Stimulated activated CD8-positive, alpha-beta memory T cell treated with anti-CD3 and anti-CD28 coated beads, Interleukin-2, amount 100 ng/mL, for 1 hour (primary cell): ENCODE measurements around the gene MOCOS.

Experiments used
- DNase-seq, 2 donors: peaks; one replicate each; pipeline ENCODE4 v3.0.0-alpha.2; 2020; ENCODE audit warnings: low read depth in 2 of 2

Gene MOCOS

DNA sequence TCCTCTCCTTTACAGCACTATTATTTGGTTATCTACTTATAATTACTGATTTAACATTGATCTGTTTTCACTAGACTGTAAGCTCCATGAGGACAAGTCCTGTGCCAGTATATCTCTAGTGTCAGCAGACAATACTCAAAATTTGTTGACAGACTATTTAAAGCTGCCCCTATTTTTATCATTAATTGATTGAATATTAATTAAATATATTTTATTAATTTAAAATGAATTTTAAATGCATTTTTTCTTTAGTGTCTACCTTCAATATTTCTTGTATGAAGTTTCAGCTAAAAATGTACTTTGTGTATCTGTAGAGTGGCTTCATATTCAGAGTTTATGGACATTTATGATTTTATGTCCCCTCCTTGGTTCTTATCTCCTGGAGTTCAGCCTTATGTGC is 83.9 kb downstream of the MOCOS start:
- DNase-seq: no peak

- DNase-seq: no peak
Measured at GRCh38 chr18:36273347-36273746, 86.0 kb downstream of the MOCOS start.

- DNase-seq: no peak
Measured at GRCh38 chr18:36274083-36274715, 86.9 kb downstream of the MOCOS start.

DNA sequence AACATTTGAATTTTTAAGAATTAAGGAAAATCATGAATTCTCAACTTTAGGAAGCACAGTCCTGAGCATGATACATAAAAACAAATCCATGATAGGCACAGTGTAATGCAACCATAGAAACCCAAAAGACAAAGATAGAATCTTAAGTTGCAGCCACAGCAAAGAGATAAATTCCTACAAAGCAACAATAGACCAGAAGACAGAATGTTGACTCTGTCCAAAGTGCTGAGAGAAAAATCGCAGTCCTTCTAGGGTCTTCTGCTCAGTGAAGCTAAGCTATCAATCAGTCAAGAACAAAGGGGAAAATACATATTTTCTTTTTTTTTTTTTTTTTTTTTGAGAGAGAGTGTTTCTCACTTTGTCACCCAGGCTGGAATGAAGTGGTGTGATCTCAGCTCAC is 88.3 kb downstream of the MOCOS start:
- DNase-seq: no peak

DNA sequence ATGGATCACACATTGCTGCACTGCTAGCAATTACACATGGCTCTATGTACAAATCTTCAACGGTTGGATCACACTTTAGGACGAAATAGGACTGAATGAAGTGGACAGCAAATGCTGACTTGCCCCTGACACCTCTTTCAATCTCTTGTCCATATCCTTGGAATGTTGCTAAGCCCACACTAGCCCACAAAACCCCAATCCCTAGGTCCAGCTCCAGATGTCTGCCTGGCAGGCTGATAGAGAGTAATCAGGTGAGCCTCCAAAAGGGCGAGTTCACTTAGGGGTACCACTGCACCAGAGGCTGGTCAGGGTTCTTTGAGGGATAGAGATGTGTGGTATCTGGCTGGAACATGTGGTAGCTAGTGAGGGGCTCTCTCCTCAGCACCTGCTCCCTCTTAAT is 91.7 kb downstream of the MOCOS start:
- no peak for DNase-seq

GRCh38 chr18:36281936-36282335 is 94.6 kb downstream of the MOCOS start:
- DNase-seq: no peak

DNA sequence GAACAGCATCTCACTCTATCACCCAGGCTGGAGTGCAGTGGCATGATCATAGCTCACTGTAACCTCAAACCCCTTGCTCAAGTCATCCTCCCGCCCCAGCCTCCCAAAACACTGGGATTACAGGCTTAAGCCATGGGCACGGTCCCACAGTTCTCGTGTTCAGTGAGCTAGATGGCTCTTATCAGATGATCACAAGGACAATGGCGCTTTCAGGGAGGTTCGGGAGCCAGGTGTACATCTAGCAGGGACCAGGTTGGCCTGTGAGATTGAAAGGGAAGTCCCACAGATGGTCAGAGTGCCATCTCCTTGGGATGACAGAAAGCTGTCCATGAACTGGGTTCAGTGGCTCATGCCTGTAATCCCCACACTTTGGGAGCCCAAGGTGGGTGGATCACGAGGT is 96.2 kb downstream of the MOCOS start:
- DNase-seq: no peak

DNA sequence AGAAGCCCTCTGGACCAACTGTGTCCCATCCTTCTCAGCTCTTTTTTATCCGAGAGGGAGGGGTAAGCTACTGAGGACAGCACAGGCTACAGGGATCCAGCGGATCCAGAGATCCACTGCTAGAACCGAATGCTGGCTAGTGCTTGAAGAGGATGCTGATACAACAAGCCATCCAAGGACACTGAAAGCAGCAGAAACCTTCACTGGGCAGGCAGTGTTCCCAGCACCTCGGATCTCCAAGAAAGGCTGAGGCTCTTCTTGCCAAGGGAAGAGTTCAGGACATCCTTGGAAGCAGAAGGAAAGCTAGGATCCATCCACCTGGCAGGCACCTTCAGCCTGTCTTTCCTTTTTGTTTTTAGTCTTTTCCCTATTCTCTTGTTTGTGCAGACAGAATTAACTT is 97.0 kb downstream of the MOCOS start:
- no peak for DNase-seq

DNA sequence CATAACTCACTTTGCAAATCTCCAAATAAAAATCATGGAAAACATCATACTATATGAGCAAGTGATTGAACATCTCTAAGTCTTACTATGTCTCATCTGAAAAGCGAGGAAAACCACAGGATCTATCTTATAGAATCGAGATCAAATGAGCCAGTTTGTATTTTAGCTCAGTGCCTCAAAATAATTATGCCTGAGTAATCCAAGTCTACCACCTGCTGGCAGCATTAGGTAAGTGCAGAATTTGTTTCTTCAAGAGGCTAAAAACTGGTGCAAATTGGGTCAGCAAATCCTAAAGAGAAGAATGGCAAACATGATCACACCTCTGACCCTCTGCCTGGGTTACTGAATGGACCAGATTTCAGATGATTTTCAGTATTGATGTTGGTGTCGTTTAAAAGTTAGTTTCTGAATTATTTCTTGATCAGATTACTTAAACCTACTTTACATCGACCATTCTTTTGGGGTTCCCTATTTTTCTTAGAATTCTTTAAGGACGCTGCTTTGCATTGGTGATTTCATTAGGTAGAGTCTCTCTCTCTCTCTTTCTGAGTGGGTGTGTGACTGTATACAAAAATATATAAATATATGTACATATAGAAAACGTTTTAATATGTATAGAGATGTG is 97.5 kb downstream of the MOCOS start:
- no peak for DNase-seq

GRCh38 chr18:36287653-36288052 is 100.4 kb downstream of the MOCOS start:
- no peak for DNase-seq

GRCh38 chr18:36288689-36289088 is 101.4 kb downstream of the MOCOS start:
- no peak for DNase-seq

GRCh38 chr18:36294031-36294430 is 106.7 kb downstream of the MOCOS start:
- DNase-seq: no peak

DNA sequence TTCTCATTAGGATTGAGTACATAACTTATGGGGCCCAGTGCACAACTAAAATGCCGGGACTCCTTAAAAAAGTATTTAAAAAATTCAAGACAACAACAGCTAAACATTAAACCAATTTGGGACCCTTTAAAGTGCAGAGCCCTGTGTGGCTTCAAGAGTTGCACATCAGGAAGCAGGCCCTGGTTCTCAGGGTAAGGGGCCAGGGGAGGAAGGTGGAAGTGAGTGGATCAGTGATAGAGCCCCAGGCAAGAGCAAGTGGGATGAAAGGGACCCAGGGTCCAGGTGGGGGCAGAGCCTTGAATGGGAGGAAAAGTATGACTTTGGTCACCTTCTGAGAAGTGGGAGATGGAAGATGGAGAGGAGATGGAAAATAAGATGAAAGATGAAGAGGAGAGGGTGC is 107.9 kb downstream of the MOCOS start:
- no peak for DNase-seq

GRCh38 chr18:36295880-36296301 is 108.6 kb downstream of the MOCOS start:
- no peak for DNase-seq

DNA sequence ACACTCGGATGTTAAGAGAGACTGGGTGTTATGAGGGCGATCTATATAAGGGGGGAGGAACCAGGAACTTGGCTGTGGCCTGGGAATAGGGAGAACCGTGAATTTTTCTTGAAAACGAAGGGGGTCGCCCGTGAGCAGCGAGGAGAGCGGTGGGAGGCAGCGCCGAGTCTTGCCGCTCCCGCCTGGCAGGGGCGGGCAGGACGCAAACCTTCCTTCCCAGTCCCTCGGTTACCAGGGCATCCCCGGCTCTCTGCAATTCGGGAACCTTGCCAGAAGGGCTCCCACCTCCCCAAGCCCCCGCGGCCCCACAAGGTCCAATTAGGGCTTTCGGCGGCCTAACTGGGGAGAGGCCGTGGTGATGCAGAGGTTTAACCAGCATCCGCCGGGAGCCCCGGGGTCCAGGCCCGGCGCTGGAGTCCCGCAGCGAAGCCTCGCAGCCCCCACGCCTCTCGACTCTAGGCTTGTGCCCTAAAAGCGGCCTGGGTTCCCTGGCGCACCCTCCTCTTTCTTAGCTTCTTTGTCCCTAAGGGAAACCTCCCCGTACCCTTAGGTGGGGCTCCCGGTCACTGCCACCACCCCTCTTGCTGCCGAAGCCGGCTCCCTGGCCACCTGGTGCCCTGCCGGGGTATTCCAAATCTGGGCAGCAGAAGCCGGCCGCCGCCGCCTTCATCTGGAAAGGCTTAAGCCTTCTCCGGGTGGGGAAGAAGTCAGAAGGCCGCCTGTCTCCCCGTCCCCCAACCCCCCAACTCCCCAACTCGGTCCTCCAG is 109.5 kb downstream of the MOCOS start:
- no peak for DNase-seq

GRCh38 chr18:36297417-36298125 is 110.3 kb downstream of the MOCOS start, which contains the start of gene FHOD3:
Gene FHOD3 (plus strand): TSS chr18:36297713. CDS start chr18:36297836, 123 bp downstream.
- DNase-seq: no peak

DNA sequence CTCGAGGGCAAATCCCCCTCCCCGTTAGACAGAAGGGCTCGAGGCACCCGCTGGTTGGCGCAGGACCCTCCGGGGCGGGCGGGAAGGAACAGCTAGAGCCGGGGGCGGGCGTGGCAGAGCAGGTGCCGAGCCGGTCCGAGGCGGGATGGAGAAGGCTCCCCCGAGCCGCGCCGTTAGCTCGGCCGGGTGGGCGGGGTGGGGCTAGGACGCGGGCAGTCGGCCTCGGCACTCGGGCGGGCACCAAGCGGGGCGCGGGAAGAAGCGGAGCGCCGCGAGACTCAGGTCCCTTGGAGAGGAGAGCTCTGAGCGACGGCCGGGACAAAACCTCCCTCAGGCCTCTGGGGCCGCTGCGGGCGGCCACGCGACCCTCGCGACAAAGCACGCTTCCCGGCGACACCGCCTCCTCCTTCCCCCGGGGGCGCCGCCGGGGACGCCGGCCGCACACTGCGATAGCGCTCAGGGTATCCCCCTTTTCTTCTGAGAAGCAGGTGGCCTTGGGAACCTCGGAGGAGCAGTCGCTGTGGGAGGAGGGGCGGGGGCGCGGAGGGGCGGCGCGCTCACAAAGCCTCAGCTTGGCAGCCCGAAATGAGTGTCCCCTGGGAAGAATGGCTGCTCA is 110.9 kb downstream of the MOCOS start:
- no peak for DNase-seq

- no peak for DNase-seq
Measured at GRCh38 chr18:36299015-36299414, 111.7 kb downstream of the MOCOS start.

- no peak for DNase-seq
Measured at GRCh38 chr18:36300211-36300610, 112.9 kb downstream of the MOCOS start.

DNA sequence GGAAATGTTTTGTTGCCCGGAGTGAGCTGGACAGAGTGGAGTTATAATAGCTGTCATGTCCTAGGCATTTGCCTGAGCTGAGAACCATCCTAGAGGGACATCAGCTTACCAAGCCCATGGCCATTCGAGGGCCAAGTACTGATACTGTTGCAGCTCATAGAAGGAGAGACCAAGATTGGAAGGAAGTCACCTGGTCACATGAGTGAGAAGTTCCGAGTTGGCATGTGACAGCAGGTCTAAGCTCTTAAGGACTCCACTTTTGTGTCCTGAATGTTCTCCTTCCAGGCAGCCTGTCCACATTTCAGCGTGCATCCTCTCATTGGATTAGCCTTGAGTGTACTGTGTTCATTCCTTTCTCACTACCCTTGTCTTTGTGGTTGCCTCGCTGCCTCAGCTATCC is 114.6 kb downstream of the MOCOS start:
- DNase-seq: no peak

- no peak for DNase-seq
Measured at GRCh38 chr18:36302676-36303075, 115.4 kb downstream of the MOCOS start.
